Karpas-422 (cell line): ENCODE data around the gene SEC11C. TPM values are rescaled to one million over a fixed set of nuclear protein-coding genes. Genes with fewer than 3 reads are reported as not detected.

Source experiments
- DNase-seq: peaks from one replicate; pipeline ENCODE4 v3.0.0-alpha.2; 2015
- H2AFZ ChIP-seq: fragments of 200-600 bp; sonication (generic); 2 replicates; pipeline ENCODE4 v1.6.1; 2014; ENCODE audit warnings: antibody characterized with exemption, low read length, mixed read lengths
- H3K27ac ChIP-seq: fragments of 200-600 bp; sonication (generic); 2 replicates; pipeline ENCODE4 v1.5.1; 2014; ENCODE audit warnings: mild to moderate bottlenecking, low read length, moderate library complexity
- H3K27me3 ChIP-seq: fragments of 200-600 bp; sonication (generic); 2 replicates; pipeline ENCODE4 v1.6.1; 2014; ENCODE audit warnings: low read length, mixed read lengths
- H3K36me3 ChIP-seq: fragments of 200-600 bp; sonication (generic); 2 replicates; pipeline ENCODE4 v1.6.1; 2014; ENCODE audit warnings: low read length, mixed read lengths; ENCODE audit not compliant: insufficient read depth
- H3K4me1 ChIP-seq: fragments of 200-600 bp; sonication (generic); 2 replicates; pipeline ENCODE4 v1.6.1; 2014; ENCODE audit warnings: mild to moderate bottlenecking, low read length, mixed read lengths
- H3K4me2 ChIP-seq: fragments of 200-600 bp; sonication (generic); 2 replicates; pipeline ENCODE4 v1.6.1; 2014; ENCODE audit warnings: low read length, low read depth, mild to moderate bottlenecking; ENCODE audit not compliant: poor library complexity, severe bottlenecking
- H3K4me3 ChIP-seq: fragments of 200-600 bp; sonication (generic); 2 replicates; pipeline ENCODE4 v1.5.1; 2014; ENCODE audit warnings: mild to moderate bottlenecking, antibody characterized with exemption, low read length, mixed read lengths
- H3K79me2 ChIP-seq: fragments of 200-600 bp; sonication (generic); 2 replicates; pipeline ENCODE4 v1.6.1; 2014; ENCODE audit warnings: mild to moderate bottlenecking, low read length, mixed read lengths
- H3K9ac ChIP-seq: fragments of 200-600 bp; sonication (generic); 2 replicates; pipeline ENCODE4 v1.6.0; 2014; ENCODE audit warnings: low read length
- H3K9me2 ChIP-seq: fragments of 200-600 bp; sonication (generic), shearing (Covaris generic); replicated peaks from 2 replicates; pipeline ENCODE4 v1.6.0; 2014; ENCODE audit warnings: mild to moderate bottlenecking, low read length, moderate library complexity; ENCODE audit not compliant: insufficient read depth
- H3K9me3 ChIP-seq: fragments of 300-700, 200-600 bp; sonication (generic); 2 replicates; pipeline ENCODE4 v1.6.1; 2014; ENCODE audit warnings: low read length, mixed read lengths
- H4K20me1 ChIP-seq: fragments of 200-600 bp; sonication (generic); 2 replicates; pipeline ENCODE4 v1.6.1; 2014; ENCODE audit warnings: mild to moderate bottlenecking, antibody characterized with exemption, low read length, low read depth; ENCODE audit not compliant: insufficient read depth
- total RNA-seq: library from RNA; depleted of rRNA; stranded (reverse); fragments of >200 nt; shearing (Covaris generic); gene quantifications from 2 replicates; pipeline ENCODE4 v1.2.3, GENCODE V29; 2014; ENCODE audit warnings: low replicate concordance; rRNA removed

The SEC11C gene
- total RNA-seq, 1 experiment from 2014 or later: 105 TPM

DNA sequence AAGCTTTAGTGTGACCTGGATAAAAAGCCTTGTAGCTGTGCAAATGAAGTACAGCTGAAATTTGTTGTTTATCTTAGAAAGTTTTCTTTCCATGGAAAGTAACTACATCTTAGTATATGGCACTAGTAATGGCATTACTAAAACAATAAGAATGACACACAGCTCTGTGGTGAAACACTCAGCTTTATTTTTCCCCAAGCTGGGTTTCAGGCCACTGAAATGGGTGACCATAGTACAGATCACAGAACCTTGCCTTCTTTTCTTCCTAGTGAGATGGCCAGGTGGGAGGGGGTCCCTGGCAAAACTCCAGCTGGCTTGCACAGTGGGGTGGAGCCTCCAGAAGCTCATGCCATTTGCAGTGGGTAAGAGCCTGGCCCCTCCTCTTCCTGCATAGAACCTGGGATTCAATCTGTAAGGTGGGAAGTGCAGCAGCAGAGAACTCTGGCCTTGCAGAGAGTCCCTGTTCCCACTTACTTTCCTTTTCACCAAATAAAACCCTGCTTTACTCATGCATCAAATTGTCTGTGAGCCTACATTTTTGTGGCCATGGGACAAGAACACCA is 62.7 kb downstream of the SEC11C start:
- DNase-seq: no peak

DNA sequence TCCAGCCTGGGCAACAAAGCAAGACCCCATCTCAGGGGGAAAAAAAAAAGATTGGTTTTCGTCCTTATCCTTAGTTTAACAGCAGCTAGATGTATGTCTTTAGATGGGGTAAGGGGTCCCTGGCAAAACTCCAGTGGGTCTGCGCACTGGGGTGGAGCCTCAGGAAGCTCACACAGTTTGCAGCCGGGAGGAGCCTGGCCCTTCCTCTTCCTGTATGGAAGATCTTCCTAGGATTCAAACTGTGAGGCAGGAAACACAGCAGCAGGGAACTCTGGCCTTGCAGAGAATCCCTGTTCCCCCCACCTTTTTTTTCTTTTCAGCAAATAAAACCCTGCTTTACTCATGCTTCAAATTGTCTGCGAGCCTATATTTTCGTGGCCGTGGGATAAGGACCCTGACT is 67.8 kb downstream of the SEC11C start:
- Histone ChIP-seq H3K36me3 (no peaks in the 10 kb centered on the region), H3K9me3 (no peaks in the 10 kb centered on the region), H3K27me3 (no peaks in the 10 kb centered on the region), H4K20me1 (no peaks in the 10 kb centered on the region), H3K79me2 (no peaks in the 10 kb centered on the region), H2AFZ (no peak overlapping the region), H3K4me3 (no peak overlapping the region), H3K9ac (no peak overlapping the region), H3K27ac (no peak overlapping the region), H3K9me2 (no peaks in the 10 kb centered on the region), H3K4me2 (no peak overlapping the region), H3K4me1 (no peaks in the 10 kb centered on the region)
- no peak for DNase-seq

More for the DNA sequence above, 62.7 kb downstream of the SEC11C start:
- Histone ChIP-seq H3K4me1 (no peaks in the 10 kb centered on the region), H2AFZ (no peak overlapping the region), H3K27ac (no peak overlapping the region), H3K36me3 (no peaks in the 10 kb centered on the region), H3K27me3 (no peaks in the 10 kb centered on the region), H3K4me3 (no peak overlapping the region), H3K9me2 (no peaks in the 10 kb centered on the region), H3K79me2 (no peaks in the 10 kb centered on the region), H3K9me3 (no peaks in the 10 kb centered on the region), H4K20me1 (no peaks in the 10 kb centered on the region), H3K9ac (no peak overlapping the region), H3K4me2 (no peak overlapping the region)

Other genes starting within 250 kb of the SEC11C start
- gene GRP, start 80.3 kb downstream of the SEC11C start, total RNA-seq: not detected in 2 replicates
- gene RAX, start 133.6 kb downstream of the SEC11C start, total RNA-seq: not detected in 2 replicates
- not detected in 2 replicates for gene CPLX4, start 178.8 kb downstream of the SEC11C start, total RNA-seq
- gene LMAN1, start 219.4 kb downstream of the SEC11C start, total RNA-seq: 48.2 and 89.7 TPM in 2 replicates